Lung (tissue), 12 donors: ENCODE measurements around the gene NHSL1. TPM values are rescaled to one million over a fixed set of nuclear protein-coding genes. Genes with fewer than 3 reads are reported as not detected.
A peak's percentile ranks its signal among the peaks of the same experiment; 100 is the strongest.

ENCODE experiments used
- ATAC-seq: fragments of 200-7000 bp; cut with Tn5 transposase; one replicate; pipeline ENCODE4 v1.9.1; 2020; ENCODE audit warnings: moderate number of reproducible peaks; ENCODE audit not compliant: insufficient read depth, low FRiP score
- DNase-seq, 3 donors: peaks; one replicate each; pipeline ENCODE4 v3.0.0-alpha.2; 2013 to 2017
- H3K27ac ChIP-seq, 2 donors: one replicate each; pipeline ENCODE4 v1.5.1; 2013; ENCODE audit warnings: mild to moderate bottlenecking in 2 of 2, moderate library complexity in 2 of 2, control low read depth in 1 of 2, inconsistent platforms in 1 of 2, low read depth in 1 of 2, low read length in 1 of 2
- H3K27me3 ChIP-seq, 3 donors: one replicate each; pipeline ENCODE4 v1.5.1; 2013; ENCODE audit warnings: low read length in 2 of 3; ENCODE audit not compliant: control insufficient read depth in 3 of 3, insufficient read depth in 3 of 3
- H3K36me3 ChIP-seq, 4 donors: one replicate each; pipeline ENCODE4 v1.5.1; 2013; ENCODE audit warnings: low read length in 4 of 4, mild to moderate bottlenecking in 1 of 4, moderate library complexity in 1 of 4; ENCODE audit not compliant: control insufficient read depth in 4 of 4, insufficient read depth in 4 of 4
- H3K4me1 ChIP-seq, 5 donors: one replicate each; pipeline ENCODE4 v1.5.1; 2013; ENCODE audit warnings: low read length in 5 of 5, mild to moderate bottlenecking in 2 of 5, moderate library complexity in 1 of 5; ENCODE audit not compliant: control insufficient read depth in 5 of 5, insufficient read depth in 5 of 5
- H3K4me3 ChIP-seq: one replicate; pipeline ENCODE4 v1.5.1; 2013; ENCODE audit warnings: mild to moderate bottlenecking, control low read depth, moderate library complexity
- H3K9ac ChIP-seq, 2 donors: one replicate each; pipeline ENCODE4 v1.5.1; 2013; ENCODE audit warnings: low read length in 2 of 2, control low read depth in 1 of 2; ENCODE audit not compliant: insufficient read depth in 1 of 2
- H3K9me3 ChIP-seq, 4 donors: one replicate each; pipeline ENCODE4 v1.5.1; 2013; ENCODE audit warnings: low read length in 3 of 4, mild to moderate bottlenecking in 1 of 4, moderate library complexity in 1 of 4; ENCODE audit not compliant: control insufficient read depth in 4 of 4, insufficient read depth in 3 of 4
- WGBS, 2 donors: extraction: QIAGEN DNeasy Blood & Tissue Kit; methylation state at CpG; one replicate each; pipeline ENCODE4 v1.1.7; 2013; 5-methylcytosine and 5-hydroxymethylcytosine counted together
- polyA plus RNA-seq, 2 donors: library from polyadenylated mRNA; stranded (reverse); fragments of 200-250 nt; gene quantifications; one replicate each; pipeline ENCODE4 v1.2.1, GENCODE V29; 2013
- total RNA-seq, 2 donors: library from RNA; depleted of rRNA in 1 of 2; stranded (reverse); fragments of >200 nt in 1 of 2; gene quantifications; one replicate each; pipeline ENCODE4 v1.2.1, GENCODE V29; 2014 to 2021
- TF ChIP-seq, protein P1 (sequence below): IDR thresholded peaks from 2 replicates; pipeline ENCODE4 v1.5.1; 2012; ENCODE audit warnings: mild to moderate bottlenecking; ENCODE audit errors: control extremely low read depth, extremely low read depth
- donor health status: control.
- donor health status: control.
- donor health status: Bipolar disorder and iron deficiency.
- donor health status: healthy.
- donor health status: DM: yes; HTN: yes; CAD: no.

NHSL1 gene
- total and polyA plus RNA-seq, 4 donors = 5.2 to 53.7 (median 30.4) TPM

DNA sequence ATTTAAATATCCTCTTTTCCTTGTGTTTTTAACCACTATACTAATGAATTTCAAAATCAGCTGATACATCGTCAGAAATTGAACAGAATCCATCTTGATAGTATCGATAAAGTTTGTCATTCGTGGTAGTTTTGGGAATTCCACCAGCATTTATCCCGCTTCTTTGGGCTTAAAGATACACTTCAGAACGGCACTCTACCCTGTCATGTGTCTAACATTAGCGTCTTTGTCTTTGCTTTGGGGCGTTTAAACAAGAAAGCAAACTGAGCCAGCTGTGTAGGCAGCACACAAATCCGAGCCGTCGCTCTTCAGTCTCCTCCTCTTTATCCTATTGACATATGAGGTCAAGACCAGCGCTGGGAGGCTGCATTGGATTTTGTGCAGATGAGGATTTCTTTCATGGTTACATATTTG lies 27.5 kb upstream of the NHSL1 start:
- TF ChIP-seq, protein P1, sequence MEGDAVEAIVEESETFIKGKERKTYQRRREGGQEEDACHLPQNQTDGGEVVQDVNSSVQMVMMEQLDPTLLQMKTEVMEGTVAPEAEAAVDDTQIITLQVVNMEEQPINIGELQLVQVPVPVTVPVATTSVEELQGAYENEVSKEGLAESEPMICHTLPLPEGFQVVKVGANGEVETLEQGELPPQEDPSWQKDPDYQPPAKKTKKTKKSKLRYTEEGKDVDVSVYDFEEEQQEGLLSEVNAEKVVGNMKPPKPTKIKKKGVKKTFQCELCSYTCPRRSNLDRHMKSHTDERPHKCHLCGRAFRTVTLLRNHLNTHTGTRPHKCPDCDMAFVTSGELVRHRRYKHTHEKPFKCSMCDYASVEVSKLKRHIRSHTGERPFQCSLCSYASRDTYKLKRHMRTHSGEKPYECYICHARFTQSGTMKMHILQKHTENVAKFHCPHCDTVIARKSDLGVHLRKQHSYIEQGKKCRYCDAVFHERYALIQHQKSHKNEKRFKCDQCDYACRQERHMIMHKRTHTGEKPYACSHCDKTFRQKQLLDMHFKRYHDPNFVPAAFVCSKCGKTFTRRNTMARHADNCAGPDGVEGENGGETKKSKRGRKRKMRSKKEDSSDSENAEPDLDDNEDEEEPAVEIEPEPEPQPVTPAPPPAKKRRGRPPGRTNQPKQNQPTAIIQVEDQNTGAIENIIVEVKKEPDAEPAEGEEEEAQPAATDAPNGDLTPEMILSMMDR = no peak
- peaks cover 0 to 1% (median 0%) of the 10 kb centered on the region in 4 donors for H3K36me3 ChIP-seq
- H3K27ac ChIP-seq = peak overlapping the region; percentile 23 to 31
- H3K9ac ChIP-seq = peak overlapping the region in 1 of 2 donors; percentile 69
- peaks cover 0 to 17% (median 11%) of the 10 kb centered on the region in 5 donors for H3K4me1 ChIP-seq
- no peak overlapping the region for H3K4me3 ChIP-seq
- no peaks in the 10 kb centered on the region for H3K27me3 ChIP-seq
- H3K9me3 ChIP-seq = no peaks in the 10 kb centered on the region
- WGBS, 2 donors = 65 to 80% methylated on average over 11 of the region's 11 CpGs
- ATAC-seq (no peak), DNase-seq (peak; percentile 26 to 72 (median 71))

GRCh38 chr6:138525355-138525754 lies 26.1 kb upstream of the NHSL1 start:
- Histone ChIP-seq H3K4me1 (peaks cover 0 to 17% (median 13%) of the 10 kb centered on the region in 5 donors), H3K27ac (no peak overlapping the region), H3K27me3 (no peaks in the 10 kb centered on the region), H3K9me3 (no peaks in the 10 kb centered on the region), H3K36me3 (peaks cover 0 to 1% (median 0%) of the 10 kb centered on the region in 4 donors), H3K9ac (no peak overlapping the region), H3K4me3 (no peak overlapping the region)
- WGBS, 2 donors = 87 to 89% methylated on average over 4 of the region's 4 CpGs
- TF ChIP-seq, protein P1 = no peak
- no peak for ATAC-seq
- DNase-seq = no peak

DNA sequence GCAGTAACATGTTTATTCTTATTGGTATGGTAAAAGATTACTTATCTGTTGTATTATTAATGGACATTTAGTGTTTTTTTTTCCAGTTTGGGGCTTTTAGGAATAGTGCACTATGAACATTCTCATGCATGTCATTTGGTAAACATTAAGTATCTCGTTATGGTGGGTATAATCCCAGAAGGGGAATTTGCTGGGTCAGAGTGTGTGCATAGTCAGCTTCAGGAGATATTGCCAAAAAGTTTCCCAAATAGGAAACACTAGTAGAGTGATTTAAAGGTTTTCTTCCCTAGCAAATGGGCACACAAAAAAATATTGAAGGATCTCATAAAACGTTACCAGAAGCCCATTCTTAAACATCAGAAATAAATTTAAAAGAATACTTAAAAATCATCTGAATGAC lies 25.2 kb upstream of the NHSL1 start:
- Histone ChIP-seq H3K9ac (no peak overlapping the region), H3K4me3 (no peak overlapping the region), H3K36me3 (peaks cover 0 to 1% (median 0%) of the 10 kb centered on the region in 4 donors), H3K4me1 (peaks cover 0 to 17% (median 13%) of the 10 kb centered on the region in 5 donors), H3K9me3 (no peaks in the 10 kb centered on the region), H3K27me3 (no peaks in the 10 kb centered on the region), H3K27ac (peak overlapping the region in 1 of 2 donors; percentile 17)
- TF ChIP-seq, protein P1 = no peak
- DNase-seq (no peak), ATAC-seq (no peak)
- 58 to 75% methylated on average over 2 of the region's 2 CpGs for WGBS, 2 donors
